Adrenal gland (tissue), 12 donors: ENCODE measurements around the gene FAM186B. TPM values are rescaled to one million over a fixed set of nuclear protein-coding genes. Genes with fewer than 3 reads are reported as not detected.

Experiments
- DNase-seq, 7 donors: peaks; one replicate each; pipeline ENCODE4 v3.0.0-alpha.2; 2019 to 2020
- H3K27ac ChIP-seq, 5 donors: fragments of 200-600 bp; sonication (generic) in 4 of 5; 1 replicate in 3 of 5; 2 replicates in 2 of 5; pipeline versions ENCODE4 v1.5.1 to v1.8.0; 2016 to 2020; ENCODE audit warnings: mild to moderate bottlenecking in 1 of 5
- H3K27me3 ChIP-seq: fragments of 200-600 bp; 2 replicates; pipeline ENCODE4 v1.8.0; 2021
- H3K36me3 ChIP-seq, 2 donors: fragments of 200-600 bp; replicated peaks in 1 of 2; 1 replicate in 1 of 2; 2 replicates in 1 of 2; pipeline versions ENCODE4 v1.5.1 to v1.8.0; 2018 to 2022
- H3K4me1 ChIP-seq, 2 donors: fragments of 200-600 bp; replicated peaks in 1 of 2; 1 replicate in 1 of 2; 2 replicates in 1 of 2; pipeline versions ENCODE4 v1.5.1 to v1.8.0; 2018 to 2021
- H3K4me3 ChIP-seq, 4 donors: fragments of 200-600 bp; sonication (generic) in 3 of 4; one replicate each; pipeline ENCODE4 v1.5.1; 2016 to 2018
- H3K9me3 ChIP-seq, 3 donors: fragments of 200-600 bp; sonication (generic) in 1 of 3; replicated peaks in 1 of 3; 1 replicate in 2 of 3; 2 replicates in 1 of 3; pipeline versions ENCODE4 v1.5.1 to v1.8.0; 2016 to 2021
- CTCF ChIP-seq, 6 experiments: fragments of 450-650 bp in 4 of 6; fragments of 200-600 bp in 2 of 6; sonication (generic) in 1 of 6; IDR thresholded peaks; 1 replicate in 5 of 6; 2 replicates in 1 of 6; pipeline versions ENCODE4 v1.5.1 to v1.8.0; 2016 to 2021; ENCODE audit warnings: antibody characterized with exemption in 6 of 6, mild to moderate bottlenecking in 2 of 6, moderate library complexity in 1 of 6
- POLR2A ChIP-seq, 2 donors: fragments of 450-650 bp; IDR thresholded peaks; one replicate each; pipeline ENCODE4 v1.6.1; 2017; ENCODE audit warnings: antibody characterized with exemption in 2 of 2, mild to moderate bottlenecking in 2 of 2, moderate library complexity in 1 of 2
- WGBS, 4 donors: extraction: QIAGEN DNeasy Blood & Tissue Kit in 2 of 4; methylation state at CpG; one replicate each; pipeline versions ENCODE4 v1.1.5 to v1.1.7; 2013 to 2017; 5-methylcytosine and 5-hydroxymethylcytosine counted together
- intact Hi-C, 2 donors: fragments of 100-400 bp; cut with DNase I; formaldehyde crosslinking; loops; one replicate each; pipeline versions ENCODE4 v1.14.1 to v1.15.0; 2022 to 2023
- polyA plus RNA-seq, 3 donors: library from polyadenylated mRNA; stranded (reverse); fragments of 200-250 nt in 2 of 3; fragments of 350-450 nt in 1 of 3; fragmentation: Illumina TruSeq in 1 of 3; extraction: RNeasy Lipid Tissue Mini Kit (QIAGEN cat#74804) in 1 of 3; gene quantifications; one replicate each; pipeline ENCODE4 v1.2.3, GENCODE V29; 2013 to 2014
- total RNA-seq, 9 donors: library from RNA; depleted of rRNA in 4 of 9; stranded (reverse); fragments of >200 nt in 4 of 9; fragments of 120-200 nt in 1 of 9; fragmentation: NEBNext Ultra II Directional in 1 of 9; extraction: Animal tissue kit (Norgen Biotek cat#: 25700) in 1 of 9; gene quantifications; one replicate each; pipeline versions ENCODE4 v1.1.0 to v1.2.4, GENCODE V29; 2013 to 2023
- donor health status: healthy with polysubstance abuse.
- donor health status: Bipolar disorder and iron deficiency.
- donor health status: DM: yes; HTN: yes; CAD: no.
- donor health status: DM: no; HTN: no; CAD: no.
- donor health status: DM: no; HTN: no; CAD: no.
- donor health status: DM: yes; HTN: yes; CAD: no.

FAM186B gene
- total and polyA plus RNA-seq, 12 donors: 0.29 to 2.3 (median 1.0) TPM; not detected in 1

- no peak for DNase-seq
- no peaks in the 10 kb centered on the region for H3K36me3 ChIP-seq
- intact Hi-C loops: no loop called here
- peaks cover 0 to 6% of the 10 kb centered on the region in 2 donors for H3K4me1 ChIP-seq
- H3K27me3 ChIP-seq: no peaks in the 10 kb centered on the region
- 83 to 88% (median 85%) methylated on average over 12 to 16 of the region's 16 CpGs for WGBS, 4 donors
- H3K9me3 ChIP-seq: no peaks in the 10 kb centered on the region
- TF ChIP-seq POLR2A (IDR thresholded peaks at IDR 0.05): no peak
- no peak for TF ChIP-seq CTCF (IDR thresholded peaks at IDR 0.05)
- no peak overlapping the region for H3K4me3 ChIP-seq
- H3K27ac ChIP-seq: no peak overlapping the region
These were observed 19.7 kb downstream of the FAM186B start for GRCh38 chr12:49585477-49586459.

- DNase-seq: no peak
- WGBS, 4 donors: 76 to 87% (median 81%) methylated on average over 7 of the region's 7 CpGs
- TF ChIP-seq POLR2A (IDR thresholded peaks at IDR 0.05) (no peak), CTCF (IDR thresholded peaks at IDR 0.05) (no peak)
- no peak overlapping the region for H3K4me3 ChIP-seq
- H3K27ac ChIP-seq: no peak overlapping the region
- no peaks in the 10 kb centered on the region for H3K27me3 ChIP-seq
- H3K36me3 ChIP-seq: no peaks in the 10 kb centered on the region
- no peaks in the 10 kb centered on the region for H3K9me3 ChIP-seq
- peaks cover 0 to 6% of the 10 kb centered on the region in 2 donors for H3K4me1 ChIP-seq
- intact Hi-C loops: no loop called here
These were observed 20.8 kb downstream of the FAM186B start for GRCh38 chr12:49584591-49584990.

- intact Hi-C loops: no loop called here
- H3K27ac ChIP-seq: peak overlapping the region in 1 of 5 donors; percentile 68
- WGBS, 4 donors: 73 to 83% (median 80%) methylated on average over 13 of the region's 13 CpGs
These were observed 21.9 kb downstream of the FAM186B start for GRCh38 chr12:49583366-49584094.

More at GRCh38 chr12:49583366-49584094, 21.9 kb downstream of the FAM186B start:
- Histone ChIP-seq H3K4me1 (peaks cover 0 to 6% of the 10 kb centered on the region in 2 donors), H3K27me3 (no peaks in the 10 kb centered on the region), H3K36me3 (no peaks in the 10 kb centered on the region), H3K9me3 (no peaks in the 10 kb centered on the region), H3K4me3 (no peak overlapping the region)
- TF ChIP-seq CTCF (IDR thresholded peaks at IDR 0.05): no peak
- no peak for TF ChIP-seq POLR2A (IDR thresholded peaks at IDR 0.05)
- no peak for DNase-seq
